Omental fat pad (tissue), 4 donors: ENCODE measurements around the gene SCP2D1. TPM values are rescaled to one million over a fixed set of nuclear protein-coding genes. Genes with fewer than 3 reads are reported as not detected.

ENCODE experiments used
- ATAC-seq: fragments of 150-250 bp; one replicate; pipeline ENCODE4 v1.9.1; 2016; ENCODE audit warnings: mild to moderate bottlenecking, moderate library complexity; ENCODE audit not compliant: low FRiP score
- DNase-seq: peaks from one replicate; pipeline ENCODE4 v3.0.0-alpha.2; 2019; ENCODE audit warnings: low spot score
- total RNA-seq, 4 donors: library from RNA; depleted of rRNA; stranded (reverse); fragments of >200 nt; gene quantifications; one replicate each; pipeline ENCODE4 v1.1.0, GENCODE V29; 2016
- TF ChIP-seq, protein P1 (sequence below), 3 donors: fragments of 450-650 bp; IDR thresholded peaks; one replicate each; pipeline ENCODE4 v1.5.1; 2016 to 2017; ENCODE audit warnings: antibody characterized with exemption in 3 of 3, mild to moderate bottlenecking in 3 of 3, moderate library complexity in 2 of 3

Gene SCP2D1
- total RNA-seq, 4 donors from 2014 or later = not detected

DNA sequence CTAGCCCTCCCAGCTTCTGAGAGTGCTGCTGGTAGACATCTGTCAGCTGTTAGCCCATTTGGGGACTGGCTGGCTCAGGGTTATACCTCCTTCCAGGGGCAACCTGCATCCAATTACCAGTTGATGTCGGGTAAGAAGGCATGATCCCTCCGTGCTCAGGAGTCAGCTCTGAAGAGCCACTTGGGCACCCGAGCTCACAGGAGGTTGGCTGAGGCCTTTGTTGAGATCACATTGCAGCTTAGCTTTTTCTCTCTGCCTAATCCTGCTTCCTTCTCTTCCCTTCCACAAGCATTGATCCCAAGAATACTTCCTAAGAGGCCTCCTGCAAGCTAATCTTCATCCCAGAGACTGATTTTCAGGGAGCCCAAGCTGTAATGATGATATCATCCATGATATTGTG, 35.5 kb downstream of the SCP2D1 start:
- TF ChIP-seq, protein P1, sequence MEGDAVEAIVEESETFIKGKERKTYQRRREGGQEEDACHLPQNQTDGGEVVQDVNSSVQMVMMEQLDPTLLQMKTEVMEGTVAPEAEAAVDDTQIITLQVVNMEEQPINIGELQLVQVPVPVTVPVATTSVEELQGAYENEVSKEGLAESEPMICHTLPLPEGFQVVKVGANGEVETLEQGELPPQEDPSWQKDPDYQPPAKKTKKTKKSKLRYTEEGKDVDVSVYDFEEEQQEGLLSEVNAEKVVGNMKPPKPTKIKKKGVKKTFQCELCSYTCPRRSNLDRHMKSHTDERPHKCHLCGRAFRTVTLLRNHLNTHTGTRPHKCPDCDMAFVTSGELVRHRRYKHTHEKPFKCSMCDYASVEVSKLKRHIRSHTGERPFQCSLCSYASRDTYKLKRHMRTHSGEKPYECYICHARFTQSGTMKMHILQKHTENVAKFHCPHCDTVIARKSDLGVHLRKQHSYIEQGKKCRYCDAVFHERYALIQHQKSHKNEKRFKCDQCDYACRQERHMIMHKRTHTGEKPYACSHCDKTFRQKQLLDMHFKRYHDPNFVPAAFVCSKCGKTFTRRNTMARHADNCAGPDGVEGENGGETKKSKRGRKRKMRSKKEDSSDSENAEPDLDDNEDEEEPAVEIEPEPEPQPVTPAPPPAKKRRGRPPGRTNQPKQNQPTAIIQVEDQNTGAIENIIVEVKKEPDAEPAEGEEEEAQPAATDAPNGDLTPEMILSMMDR (IDR thresholded peaks at IDR 0.05) = no peak
- ATAC-seq (no peak), DNase-seq (no peak)

DNA sequence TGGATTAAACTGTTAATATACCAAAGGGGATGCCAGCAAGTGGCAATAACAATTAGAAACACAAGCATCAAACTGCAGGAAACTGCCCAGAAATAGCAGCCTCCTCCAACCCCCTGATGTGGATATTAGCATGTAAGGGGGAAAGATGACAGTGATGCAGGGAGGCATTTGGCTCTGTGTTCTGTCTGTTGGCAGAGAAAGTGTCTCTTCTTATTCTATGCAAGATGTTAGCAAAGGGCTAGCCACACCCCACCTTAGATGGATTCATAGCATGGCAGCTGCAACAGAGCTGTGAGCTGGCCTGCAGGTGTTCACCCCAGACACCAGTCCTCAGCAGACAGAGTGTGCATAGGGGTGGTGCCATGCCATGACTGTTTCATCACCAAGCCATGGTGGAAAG, 38.0 kb downstream of the SCP2D1 start:
- TF ChIP-seq, protein P1 (IDR thresholded peaks at IDR 0.05) = no peak
- DNase-seq = no peak

DNA sequence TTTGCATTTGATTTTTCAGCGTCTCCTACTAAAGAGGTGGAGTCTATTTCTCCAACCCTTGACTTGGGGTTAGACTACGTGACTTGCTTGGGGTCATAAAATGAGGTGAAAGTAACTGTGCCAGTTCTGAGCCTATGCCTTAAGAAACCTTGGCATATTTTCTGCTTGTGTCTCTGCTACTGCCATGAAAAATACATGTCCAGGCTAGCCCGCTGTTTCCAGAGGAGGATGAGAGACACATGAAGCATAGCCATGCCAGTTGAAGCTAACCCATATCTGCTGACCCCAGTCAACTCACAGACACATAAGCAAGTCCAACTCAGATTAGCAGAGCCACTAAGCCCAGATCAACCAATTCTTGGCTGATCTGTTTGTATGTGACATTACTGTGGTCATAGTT, 38.7 kb downstream of the SCP2D1 start:
- DNase-seq = no peak
- no peak for ATAC-seq
- TF ChIP-seq, protein P1 (IDR thresholded peaks at IDR 0.05) = no peak

More for the DNA sequence above, 38.0 kb downstream of the SCP2D1 start:
- ATAC-seq = no peak

DNA sequence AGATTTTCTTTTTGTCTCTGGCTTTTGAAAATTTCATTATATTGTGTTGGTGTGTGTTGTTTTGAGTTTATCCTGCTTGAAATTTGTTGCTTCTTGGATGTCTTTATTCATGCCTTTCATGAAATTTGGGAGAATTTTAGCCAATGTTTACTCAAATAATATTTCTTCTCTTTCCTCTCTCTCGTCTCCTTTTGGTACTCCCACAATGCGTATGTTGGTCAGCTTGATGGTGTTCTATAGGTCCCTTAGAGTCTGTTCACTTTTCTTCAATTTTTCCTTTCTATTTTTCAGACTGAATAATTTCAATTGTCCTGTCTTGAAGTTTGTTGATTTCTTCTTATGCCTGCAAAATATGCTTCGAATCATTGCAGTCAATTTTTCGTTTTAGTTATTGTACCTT, 39.6 kb downstream of the SCP2D1 start:
- no peak for ATAC-seq
- TF ChIP-seq, protein P1 (IDR thresholded peaks at IDR 0.05) = no peak
- no peak for DNase-seq

DNA sequence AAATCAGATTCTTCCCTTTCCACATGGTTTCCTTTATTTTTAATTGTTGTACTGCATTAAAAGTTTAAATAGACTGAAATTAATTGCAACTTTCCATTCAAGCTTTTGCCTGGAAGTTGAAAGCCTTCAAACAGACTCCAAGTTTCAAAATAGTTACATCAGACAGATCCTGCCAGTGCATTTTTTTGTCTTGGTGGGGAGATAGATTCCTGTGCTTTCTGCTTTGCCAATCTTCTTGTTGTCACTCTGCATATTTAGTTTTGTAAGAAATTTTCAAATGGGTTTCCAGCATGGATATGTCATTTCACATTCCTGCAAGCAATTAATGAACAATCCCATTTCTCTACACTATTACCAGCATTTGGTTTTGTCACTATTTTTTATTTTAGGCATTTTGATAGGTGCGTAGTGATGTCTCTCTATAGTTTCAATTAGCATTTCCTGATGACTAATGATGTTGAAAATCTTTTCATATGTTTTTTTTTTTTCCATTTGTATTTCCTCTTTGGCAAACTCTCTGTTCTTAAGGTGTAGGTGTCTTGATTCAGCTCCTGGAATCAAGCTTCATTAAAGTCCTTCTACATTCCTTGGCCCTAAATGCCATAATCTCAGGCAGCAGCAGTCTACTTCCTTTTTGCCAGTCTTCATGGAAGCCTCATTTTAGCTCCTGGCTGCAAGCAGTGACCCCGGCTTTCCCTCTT, 40.5 kb downstream of the SCP2D1 start:
- TF ChIP-seq, protein P1 (IDR thresholded peaks at IDR 0.05) = no peak
- ATAC-seq (no peak), DNase-seq (no peak)

DNA sequence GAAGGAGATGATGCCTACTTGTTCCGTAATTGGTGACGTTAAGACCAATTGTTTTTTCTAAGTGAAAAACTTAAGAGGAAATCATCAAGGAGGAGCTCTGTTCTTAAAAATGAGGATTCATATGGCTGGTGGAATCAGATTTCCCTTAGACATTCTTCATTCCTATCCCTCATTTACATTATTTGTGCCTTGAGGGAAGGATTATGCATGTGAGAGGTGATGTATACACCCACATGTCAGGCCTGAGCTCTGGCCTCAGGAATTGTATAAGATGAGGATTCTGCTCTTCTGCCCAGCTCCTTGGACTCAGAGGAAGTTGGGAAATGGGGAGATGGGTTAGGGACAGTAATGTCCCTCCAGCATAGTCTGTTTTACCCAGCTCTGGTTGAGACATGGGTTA, 42.3 kb downstream of the SCP2D1 start:
- ATAC-seq (no peak), DNase-seq (no peak)
- TF ChIP-seq, protein P1 (IDR thresholded peaks at IDR 0.05) = no peak

DNA sequence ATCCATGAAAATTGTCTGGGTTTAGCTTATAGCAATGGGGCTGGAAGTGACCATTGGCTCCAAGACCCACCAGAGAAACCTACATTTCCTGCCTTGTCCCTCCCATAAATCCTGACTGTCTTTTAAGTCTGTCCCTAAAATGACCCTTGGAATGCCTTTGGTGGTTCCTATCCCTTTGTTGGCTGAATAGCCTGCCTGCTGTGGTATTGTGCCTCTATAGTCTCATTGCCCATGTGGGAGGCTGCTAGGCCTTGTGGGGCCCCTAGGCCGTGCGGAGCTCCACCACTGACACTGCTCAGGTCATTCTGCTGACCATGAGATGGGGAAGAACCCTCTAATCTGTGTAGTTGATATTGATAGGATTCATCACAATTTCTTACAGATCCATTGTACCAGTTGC, 43.3 kb downstream of the SCP2D1 start:
- TF ChIP-seq, protein P1 (IDR thresholded peaks at IDR 0.05) = no peak
- DNase-seq = no peak
- ATAC-seq = no peak
